LNCaP clone FGC (cell line): Measurements from ENCODE around the gene CALML3.

Source experiments
- DNase-seq: peaks from one replicate; pipeline ENCODE4 v3.0.0-alpha.2; 2011; ENCODE audit warnings: low read depth
- H3K4me3 ChIP-seq: 2 replicates; pipeline ENCODE4 v1.5.1; 2011; ENCODE audit warnings: mild to moderate bottlenecking, low read depth, low read length, control low read depth
- CTCF ChIP-seq: IDR thresholded peaks from 2 replicates; pipeline ENCODE4 v1.5.1; 2012; ENCODE audit warnings: mild to moderate bottlenecking; ENCODE audit not compliant: control insufficient read depth, insufficient read depth; ENCODE audit errors: extremely low read depth

The CALML3 gene

GRCh38 chr10:5480162-5480941, 44.4 kb upstream of the CALML3 start:
- DNase-seq = no peak
- no peak for TF ChIP-seq CTCF
- H3K4me3 ChIP-seq = no peak overlapping the region

- TF ChIP-seq CTCF = no peak
- H3K4me3 ChIP-seq = no peak overlapping the region
- no peak for DNase-seq
Measured at GRCh38 chr10:5481121-5481520, 43.6 kb upstream of the CALML3 start.

- DNase-seq = no peak
- H3K4me3 ChIP-seq = no peak overlapping the region
- TF ChIP-seq CTCF = no peak
Measured at GRCh38 chr10:5482016-5482415, 42.7 kb upstream of the CALML3 start.

- H3K4me3 ChIP-seq = no peak overlapping the region
- no peak for TF ChIP-seq CTCF
- no peak for DNase-seq
Measured at GRCh38 chr10:5484205-5484604, 40.6 kb upstream of the CALML3 start.

GRCh38 chr10:5485290-5485689, 39.5 kb upstream of the CALML3 start:
- DNase-seq = no peak
- no peak overlapping the region for H3K4me3 ChIP-seq
- TF ChIP-seq CTCF = no peak

- H3K4me3 ChIP-seq = no peak overlapping the region
- TF ChIP-seq CTCF = no peak
- no peak for DNase-seq
Measured at GRCh38 chr10:5485948-5486852, 38.6 kb upstream of the CALML3 start.
